ENCODE measurements around the gene LAMC1. TPM values are rescaled to one million over a fixed set of nuclear protein-coding genes. Genes with fewer than 3 reads are reported as not detected.
A peak's percentile ranks its signal among the peaks of the same experiment; 100 is the strongest.

The LAMC1 gene
- total and polyA plus RNA-seq, 4 donors = 20.8 to 247 (median 154) TPM

GRCh38 chr1:183011859-183012258 lies 11.4 kb upstream of the LAMC1 start:
- Histone ChIP-seq H3K27ac (ENCODE audit: low read depth in 1 of 2, low read length in 2 of 2) (no peak overlapping the region), H3K9me3 (ENCODE audit: control insufficient read depth, low read length) (no peaks in the 10 kb centered on the region), H3K27me3 (ENCODE audit: control insufficient read depth in 1 of 2, insufficient read depth in 2 of 2, low read length in 1 of 2) (no peaks in the 10 kb centered on the region), H3K36me3 (ENCODE audit: control insufficient read depth in 1 of 2, insufficient read depth in 2 of 2, low read length in 1 of 2) (no peaks in the 10 kb centered on the region), H3K4me1 (ENCODE audit: control insufficient read depth in 1 of 2, insufficient read depth in 2 of 2, low read length in 2 of 2) (peaks cover 0 to 1% of the 10 kb centered on the region in 2 donors), H3K4me3 (ENCODE audit: low read length in 2 of 2) (no peak overlapping the region)
- intact Hi-C loops (cut with DNase I) = no loop called here
- ATAC-seq (ENCODE audit: low FRiP score) (no peak), DNase-seq (no peak)
- WGBS, 2 donors = 70 to 74% methylated on average over 4 of the region's 4 CpGs

DNA sequence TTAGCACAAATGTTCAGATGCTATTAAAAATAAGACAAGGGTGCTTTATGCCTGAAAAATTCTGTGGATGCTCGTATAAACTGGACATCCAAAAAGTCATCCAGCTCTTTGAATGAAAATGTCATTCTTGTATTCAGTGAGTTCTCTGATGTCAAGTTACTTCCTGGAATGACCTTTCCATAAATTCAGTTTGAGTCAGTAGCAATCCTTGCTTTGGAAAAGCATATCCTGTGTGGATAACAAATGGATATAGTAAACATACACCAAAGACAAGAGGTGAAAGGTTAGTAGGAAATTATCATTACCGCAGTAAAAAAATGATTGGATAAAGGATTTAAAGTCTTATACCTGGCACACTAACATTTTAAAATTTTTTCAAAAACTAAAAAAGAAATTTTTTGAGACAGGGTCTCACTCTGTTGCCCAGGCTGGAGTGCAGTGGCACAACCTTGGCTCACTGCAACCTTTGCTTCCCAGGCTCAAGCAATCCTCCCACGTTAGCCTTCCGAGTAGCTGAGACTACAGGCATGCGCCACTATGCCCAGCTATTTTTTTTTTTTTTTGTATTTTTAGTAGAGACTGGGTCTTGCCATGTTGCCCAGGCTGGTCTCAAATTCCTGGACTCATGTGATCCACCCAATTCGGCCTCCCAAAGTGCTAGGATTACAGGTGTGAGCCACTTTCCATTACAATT lies 10.8 kb upstream of the LAMC1 start:
- WGBS, 2 donors = 79 to 84% methylated on average over 6 of the region's 6 CpGs
- intact Hi-C loops (cut with DNase I) = no loop called here
- ATAC-seq (ENCODE audit: low FRiP score) (no peak), DNase-seq (no peak)
- H3K4me1 ChIP-seq (ENCODE audit: control insufficient read depth in 1 of 2, insufficient read depth in 2 of 2, low read length in 2 of 2) = peaks cover 0 to 1% of the 10 kb centered on the region in 2 donors
- H3K27me3 ChIP-seq (ENCODE audit: control insufficient read depth in 1 of 2, insufficient read depth in 2 of 2, low read length in 1 of 2) = no peaks in the 10 kb centered on the region
- no peaks in the 10 kb centered on the region for H3K9me3 ChIP-seq (ENCODE audit: control insufficient read depth, low read length)
- no peak overlapping the region for H3K4me3 ChIP-seq (ENCODE audit: low read length in 2 of 2)
- no peaks in the 10 kb centered on the region for H3K36me3 ChIP-seq (ENCODE audit: control insufficient read depth in 1 of 2, insufficient read depth in 2 of 2, low read length in 1 of 2)
- no peak overlapping the region for H3K27ac ChIP-seq (ENCODE audit: low read depth in 1 of 2, low read length in 2 of 2)

DNA sequence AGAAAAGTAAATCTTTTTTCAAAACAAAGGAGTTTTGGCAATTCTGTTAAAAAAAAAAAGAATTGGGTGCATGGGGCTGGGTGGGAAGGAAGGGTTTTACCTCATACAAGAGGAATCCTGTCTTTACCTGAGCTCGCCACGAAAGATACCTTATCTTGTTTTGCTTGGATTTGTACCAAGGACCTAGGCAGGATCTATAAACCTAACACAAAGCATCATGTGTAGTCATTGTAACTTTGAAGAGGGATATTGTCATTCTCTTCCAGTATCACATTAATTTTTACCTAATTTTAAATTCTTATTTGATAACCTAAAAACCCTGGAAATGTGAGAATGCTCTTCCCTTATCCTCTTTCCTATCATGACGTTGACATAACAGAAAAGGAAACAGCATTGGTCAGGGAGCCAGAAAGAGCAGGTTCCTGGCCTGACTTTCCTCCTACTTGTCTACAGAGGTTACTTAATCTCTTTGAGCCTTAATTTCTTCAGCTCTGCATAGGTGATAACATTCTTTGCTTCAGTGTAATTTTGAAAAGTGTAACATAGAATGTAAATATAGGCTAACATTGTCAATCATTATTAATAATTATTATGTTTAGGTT lies 4.0 kb upstream of the LAMC1 start:
- Histone ChIP-seq H3K4me1 (ENCODE audit: control insufficient read depth in 1 of 2, insufficient read depth in 2 of 2, low read length in 2 of 2) (peaks cover 0 to 1% of the 10 kb centered on the region in 2 donors), H3K4me3 (ENCODE audit: low read length in 2 of 2) (no peak overlapping the region), H3K36me3 (ENCODE audit: control insufficient read depth in 1 of 2, insufficient read depth in 2 of 2, low read length in 1 of 2) (no peaks in the 10 kb centered on the region), H3K27me3 (ENCODE audit: control insufficient read depth in 1 of 2, insufficient read depth in 2 of 2, low read length in 1 of 2) (no peaks in the 10 kb centered on the region), H3K27ac (ENCODE audit: low read depth in 1 of 2, low read length in 2 of 2) (no peak overlapping the region), H3K9me3 (ENCODE audit: control insufficient read depth, low read length) (no peaks in the 10 kb centered on the region)
- intact Hi-C loops (cut with DNase I) = no loop called here
- DNase-seq = no peak
- ATAC-seq (ENCODE audit: low FRiP score) = no peak
- 16 to 23% methylated on average over 3 of the region's 3 CpGs for WGBS, 2 donors

DNA sequence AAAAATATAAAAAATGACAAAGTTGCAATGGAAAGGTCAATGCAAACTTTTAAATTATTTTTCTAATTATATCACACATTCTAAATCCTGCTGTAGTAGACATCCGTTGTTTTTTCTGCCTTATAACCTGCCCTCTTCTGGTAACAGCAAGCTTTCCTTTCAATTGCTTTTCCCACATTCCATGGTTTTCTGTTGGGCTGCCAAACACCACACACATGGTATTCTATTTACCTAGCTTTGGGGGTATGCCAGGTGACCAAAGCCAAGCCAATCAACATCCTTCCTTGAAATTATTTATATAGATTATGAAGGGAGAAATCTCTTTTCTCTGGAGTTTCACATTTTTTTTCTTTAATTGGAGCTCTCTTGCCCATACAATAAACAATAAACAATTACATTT lies 3.4 kb upstream of the LAMC1 start:
- no peaks in the 10 kb centered on the region for H3K9me3 ChIP-seq (ENCODE audit: control insufficient read depth, low read length)
- DNase-seq = no peak
- no peaks in the 10 kb centered on the region for H3K36me3 ChIP-seq (ENCODE audit: control insufficient read depth in 1 of 2, insufficient read depth in 2 of 2, low read length in 1 of 2)
- H3K4me3 ChIP-seq (ENCODE audit: low read length in 2 of 2) = no peak overlapping the region
- intact Hi-C loops (cut with DNase I) = loop anchor here (5.0 to 10.0 kb wide), 5 partner anchors 58 to 297 kb away; no protein-coding TSS in a partner anchor
- no peak overlapping the region for H3K27ac ChIP-seq (ENCODE audit: low read depth in 1 of 2, low read length in 2 of 2)
- no peaks in the 10 kb centered on the region for H3K27me3 ChIP-seq (ENCODE audit: control insufficient read depth in 1 of 2, insufficient read depth in 2 of 2, low read length in 1 of 2)
- no peak for ATAC-seq (ENCODE audit: low FRiP score)
- 4 to 17% methylated on average over 1 of the region's 1 CpG for WGBS, 2 donors
- peaks cover 0 to 1% of the 10 kb centered on the region in 2 donors for H3K4me1 ChIP-seq (ENCODE audit: control insufficient read depth in 1 of 2, insufficient read depth in 2 of 2, low read length in 2 of 2)

DNA sequence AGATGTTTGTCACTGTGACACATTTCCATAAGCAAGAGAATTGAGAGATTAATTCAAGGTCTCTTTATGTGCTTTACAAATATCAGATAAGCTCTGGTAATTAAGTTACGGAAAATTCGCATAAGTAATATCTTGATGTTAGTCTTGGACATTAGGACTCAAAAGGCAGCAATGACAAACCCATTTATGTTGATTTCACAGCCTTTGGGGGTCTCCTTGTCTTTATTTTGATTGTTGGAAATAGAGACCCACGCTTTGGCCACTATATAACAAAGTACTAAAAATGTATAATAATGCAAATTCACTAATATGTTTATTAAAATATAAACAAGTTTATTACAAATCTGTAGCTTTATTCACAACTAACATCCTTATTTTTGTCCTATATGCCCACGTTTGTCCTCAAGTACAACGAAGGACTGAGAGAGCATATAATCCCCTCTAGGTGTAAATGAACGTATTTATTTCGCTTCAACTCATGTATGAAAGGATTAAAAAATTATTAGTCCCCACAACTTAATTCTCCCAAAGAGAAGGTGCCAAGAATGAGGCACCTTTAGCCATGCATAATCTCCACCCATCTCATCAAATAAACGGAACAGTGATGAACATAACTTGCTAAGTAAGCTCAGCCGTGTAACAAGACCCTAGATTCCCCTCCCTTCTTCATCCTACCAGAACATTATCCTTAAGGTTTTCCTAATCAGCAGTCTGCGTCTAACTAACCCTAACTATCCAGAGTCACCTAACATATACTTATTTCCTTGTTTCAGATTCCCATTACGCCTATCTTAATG lies 1.6 kb upstream of the LAMC1 start:
- H3K27ac ChIP-seq (ENCODE audit: low read depth in 1 of 2, low read length in 2 of 2) = peak overlapping the region; percentile 97 to 100
- no peak overlapping the region for H3K4me3 ChIP-seq (ENCODE audit: low read length in 2 of 2)
- ATAC-seq (ENCODE audit: low FRiP score) = no peak
- no peaks in the 10 kb centered on the region for H3K36me3 ChIP-seq (ENCODE audit: control insufficient read depth in 1 of 2, insufficient read depth in 2 of 2, low read length in 1 of 2)
- WGBS, 2 donors = 65 to 66% methylated on average over 11 of the region's 11 CpGs
- peaks cover under 1 to 4% of the 10 kb centered on the region in 2 donors for H3K4me1 ChIP-seq (ENCODE audit: control insufficient read depth in 1 of 2, insufficient read depth in 2 of 2, low read length in 2 of 2)
- DNase-seq = no peak
- H3K27me3 ChIP-seq (ENCODE audit: control insufficient read depth in 1 of 2, insufficient read depth in 2 of 2, low read length in 1 of 2) = no peaks in the 10 kb centered on the region
- intact Hi-C loops (cut with DNase I) = loop anchor here (2.0 to 10.0 kb wide), 6 partner anchors 59 to 296 kb away; no protein-coding TSS in a partner anchor
- no peaks in the 10 kb centered on the region for H3K9me3 ChIP-seq (ENCODE audit: control insufficient read depth, low read length)

DNA sequence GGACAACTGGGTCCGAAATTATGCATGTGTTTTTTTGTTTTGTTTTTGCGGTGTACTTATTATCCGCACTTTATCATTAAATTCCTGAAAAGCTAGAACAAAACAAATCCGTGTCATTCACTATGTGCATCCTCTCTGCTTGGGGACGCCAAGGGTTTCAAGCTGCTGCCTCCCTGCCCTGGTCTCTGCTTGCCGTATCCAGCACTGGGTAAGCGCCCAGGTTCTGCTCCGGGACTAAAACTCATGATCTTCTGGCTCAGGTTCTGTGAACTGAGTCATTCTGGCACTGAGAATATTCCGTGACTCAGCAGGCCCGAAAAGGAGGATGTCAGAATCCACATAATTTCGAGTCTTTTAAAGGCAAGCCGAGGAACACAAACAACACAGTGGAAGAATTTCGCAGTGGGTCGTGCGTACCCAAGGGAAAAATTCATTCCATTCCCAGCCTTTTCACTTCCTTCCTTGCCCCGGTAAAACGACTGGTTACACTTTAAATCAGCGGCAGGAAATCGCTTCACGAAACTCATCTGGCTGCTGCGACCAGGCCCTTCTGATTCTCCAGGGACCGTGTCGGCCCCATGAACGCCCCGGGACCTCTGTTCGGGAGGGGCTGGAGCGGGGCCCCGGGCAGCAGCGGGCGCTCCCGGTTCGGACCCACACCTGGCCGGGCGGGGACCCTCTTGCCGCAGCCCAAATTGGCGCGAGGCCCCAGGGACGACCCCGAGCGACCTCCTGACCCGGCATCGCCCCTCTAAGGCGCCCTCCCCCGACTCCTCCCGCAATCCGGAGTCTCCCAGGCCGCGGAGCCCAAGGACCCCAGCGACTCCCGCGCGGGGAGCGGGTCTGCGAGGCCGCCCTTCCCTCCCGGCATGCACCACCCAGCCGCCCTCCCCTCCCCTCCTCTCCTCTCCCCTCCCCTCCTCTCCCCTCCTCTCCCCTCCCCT lies 746 bp upstream of the LAMC1 start:
- Histone ChIP-seq H3K4me1 (ENCODE audit: control insufficient read depth in 1 of 2, insufficient read depth in 2 of 2, low read length in 2 of 2) (peaks cover 0 to 4% of the 10 kb centered on the region in 2 donors), H3K27ac (ENCODE audit: low read depth in 1 of 2, low read length in 2 of 2) (peak overlapping the region; percentile 100), H3K9me3 (ENCODE audit: control insufficient read depth, low read length) (no peaks in the 10 kb centered on the region), H3K36me3 (ENCODE audit: control insufficient read depth in 1 of 2, insufficient read depth in 2 of 2, low read length in 1 of 2) (no peaks in the 10 kb centered on the region), H3K4me3 (ENCODE audit: low read length in 2 of 2) (peak overlapping the region; percentile 77 to 85), H3K27me3 (ENCODE audit: control insufficient read depth in 1 of 2, insufficient read depth in 2 of 2, low read length in 1 of 2) (no peaks in the 10 kb centered on the region)
- intact Hi-C loops (cut with DNase I) = loop anchor here (2.0 to 10.0 kb wide), 6 partner anchors 60 to 295 kb away; no protein-coding TSS in a partner anchor
- DNase-seq (peak; percentile 90), ATAC-seq (ENCODE audit: low FRiP score) (peak; percentile 92)
- WGBS, 2 donors = 0 to 1% methylated on average over 49 to 57 of the region's 57 CpGs

DNA sequence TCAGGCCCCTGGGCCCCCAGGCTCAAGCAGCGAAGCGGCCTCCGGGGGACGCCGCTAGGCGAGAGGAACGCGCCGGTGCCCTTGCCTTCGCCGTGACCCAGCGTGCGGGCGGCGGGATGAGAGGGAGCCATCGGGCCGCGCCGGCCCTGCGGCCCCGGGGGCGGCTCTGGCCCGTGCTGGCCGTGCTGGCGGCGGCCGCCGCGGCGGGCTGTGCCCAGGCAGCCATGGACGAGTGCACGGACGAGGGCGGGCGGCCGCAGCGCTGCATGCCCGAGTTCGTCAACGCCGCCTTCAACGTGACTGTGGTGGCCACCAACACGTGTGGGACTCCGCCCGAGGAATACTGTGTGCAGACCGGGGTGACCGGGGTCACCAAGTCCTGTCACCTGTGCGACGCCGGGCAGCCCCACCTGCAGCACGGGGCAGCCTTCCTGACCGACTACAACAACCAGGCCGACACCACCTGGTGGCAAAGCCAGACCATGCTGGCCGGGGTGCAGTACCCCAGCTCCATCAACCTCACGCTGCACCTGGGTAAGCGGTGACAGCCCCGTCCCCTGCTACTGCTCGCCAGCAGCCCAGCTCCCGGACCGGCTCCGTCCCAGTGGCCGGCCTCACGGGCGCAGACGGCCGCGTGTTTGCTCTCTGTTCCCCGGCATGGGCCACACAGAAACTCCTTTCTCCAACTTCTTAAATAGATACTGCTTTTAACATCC lies 539 bp downstream of the LAMC1 start:
- H3K9me3 ChIP-seq (ENCODE audit: control insufficient read depth, low read length) = no peaks in the 10 kb centered on the region
- H3K27ac ChIP-seq (ENCODE audit: low read depth in 1 of 2, low read length in 2 of 2) = peak overlapping the region; percentile 60 to 98
- ATAC-seq (ENCODE audit: low FRiP score) (peak; percentile 31), DNase-seq (peak; percentile 62 to 83)
- 0% methylated on average over 55 to 68 of the region's 68 CpGs for WGBS, 2 donors
- intact Hi-C loops (cut with DNase I) = loop anchor here (2.0 to 10.0 kb wide), 6 partner anchors 61 to 294 kb away; no protein-coding TSS in a partner anchor
- H3K27me3 ChIP-seq (ENCODE audit: control insufficient read depth in 1 of 2, insufficient read depth in 2 of 2, low read length in 1 of 2) = no peaks in the 10 kb centered on the region
- H3K4me1 ChIP-seq (ENCODE audit: control insufficient read depth in 1 of 2, insufficient read depth in 2 of 2, low read length in 2 of 2) = peaks cover 0 to 4% of the 10 kb centered on the region in 2 donors
- no peaks in the 10 kb centered on the region for H3K36me3 ChIP-seq (ENCODE audit: control insufficient read depth in 1 of 2, insufficient read depth in 2 of 2, low read length in 1 of 2)
- H3K4me3 ChIP-seq (ENCODE audit: low read length in 2 of 2) = peak overlapping the region; percentile 77 to 85
